HL-60 (cell line): ENCODE data around the gene SLC8A2.

Experiments used
- DNase-seq, 2 experiments: peaks; one replicate each; pipeline ENCODE4 v3.0.0-alpha.2; 2010 to 2020; ENCODE audit warnings: low read depth in 1 of 2, low spot score in 1 of 2
- H3K27ac ChIP-seq: fragments of 250-450 bp; sonication (Bioruptor Pico); replicated peaks from 2 replicates; pipeline ENCODE4 v1.5.1; 2020; ENCODE audit warnings: mild to moderate bottlenecking, moderate library complexity
- H3K27me3 ChIP-seq: fragments of 250-450 bp; sonication (Bioruptor Pico); 2 replicates; pipeline ENCODE4 v1.5.1; 2021; ENCODE audit warnings: mild to moderate bottlenecking, moderate library complexity; ENCODE audit not compliant: insufficient read depth, poor library complexity, severe bottlenecking
- H3K4me3 ChIP-seq: replicated peaks from 2 replicates; pipeline ENCODE4 v1.5.1; 2011; ENCODE audit warnings: mild to moderate bottlenecking, control low read depth, low read length; ENCODE audit not compliant: insufficient read depth
- CTCF ChIP-seq: IDR thresholded peaks from one replicate; pipeline ENCODE4 v1.5.1; 2011; ENCODE audit warnings: low read length, control low read depth, inconsistent platforms; ENCODE audit not compliant: insufficient read depth
- GABPA ChIP-seq: IDR thresholded peaks from 2 replicates; pipeline ENCODE4 v1.6.1; 2012; ENCODE audit warnings: low read depth
- POLR2AphosphoS5 ChIP-seq: IDR thresholded peaks from 2 replicates; pipeline ENCODE4 v1.6.1; 2012; ENCODE audit warnings: low read depth
- REST ChIP-seq: IDR thresholded peaks from 2 replicates; pipeline ENCODE4 v1.6.1; 2012; ENCODE audit warnings: low read depth; ENCODE audit not compliant: insufficient replicate concordance
- SPI1 ChIP-seq: IDR thresholded peaks from 2 replicates; pipeline ENCODE4 v1.6.1; 2012; ENCODE audit warnings: low read depth, mild to moderate bottlenecking, borderline replicate concordance

The SLC8A2 gene

GRCh38 chr19:47464675-47465419 lies 6.8 kb downstream of the SLC8A2 start:
- no peak overlapping the region for H3K27ac ChIP-seq

GRCh38 chr19:47461876-47462275 lies 9.8 kb downstream of the SLC8A2 start:
- Histone ChIP-seq H3K27ac (no peak overlapping the region), H3K27me3 (peaks cover 13% of the 10 kb centered on the region), H3K4me3 (no peak overlapping the region)
- TF ChIP-seq REST (no peak), SPI1 (no peak), CTCF (no peak), POLR2AphosphoS5 (no peak), GABPA (no peak)
- DNase-seq, result no peak

More at GRCh38 chr19:47464675-47465419, 6.8 kb downstream of the SLC8A2 start:
- Histone ChIP-seq H3K27me3 (peaks cover 22% of the 10 kb centered on the region), H3K4me3 (no peak overlapping the region)
- no peak for DNase-seq
- no peak for TF ChIP-seq GABPA

GRCh38 chr19:47459477-47459876 lies 12.2 kb downstream of the SLC8A2 start:
- no peak for DNase-seq
- H3K27ac ChIP-seq, result no peak overlapping the region
- H3K27me3 ChIP-seq, result peaks cover 19% of the 10 kb centered on the region
- TF ChIP-seq CTCF, result no peak
- no peak for TF ChIP-seq SPI1
- no peak for TF ChIP-seq REST
- no peak for TF ChIP-seq POLR2AphosphoS5
- TF ChIP-seq GABPA, result no peak
- no peak overlapping the region for H3K4me3 ChIP-seq

GRCh38 chr19:47458672-47459071 lies 13.0 kb downstream of the SLC8A2 start:
- Histone ChIP-seq H3K4me3 (no peak overlapping the region), H3K27me3 (peaks cover 19% of the 10 kb centered on the region), H3K27ac (no peak overlapping the region)
- no peak for DNase-seq
- TF ChIP-seq GABPA, result no peak
- no peak for TF ChIP-seq CTCF
- TF ChIP-seq SPI1, result no peak
- TF ChIP-seq REST, result no peak
- no peak for TF ChIP-seq POLR2AphosphoS5
